GM21723 (cell line): Measurements from ENCODE around the gene APOBEC3F.
"Not testable (repeated sequence)": the region's sequence is repeated elsewhere in the genome, so short reads cannot be mapped to it uniquely, and the experiment has no call there.

Experiments
- ATAC-seq: cut with Tn5 transposase; IDR thresholded peaks from one replicate; pipeline ENCODE4 v1.9.1; 2021; ENCODE audit warnings: mild to moderate bottlenecking, moderate library complexity; ENCODE audit not compliant: unreplicated experiment

APOBEC3F gene

GRCh38 chr22:39026509-39027150 lies 14.0 kb upstream of the APOBEC3F start:
- no peak for ATAC-seq

- no peak for ATAC-seq
Measured at GRCh38 chr22:39027717-39028116, 12.9 kb upstream of the APOBEC3F start.

GRCh38 chr22:39028281-39028680 lies 12.4 kb upstream of the APOBEC3F start:
- ATAC-seq = no peak

GRCh38 chr22:39029227-39029626 lies 11.4 kb upstream of the APOBEC3F start:
- ATAC-seq = no peak

GRCh38 chr22:39030705-39031104 lies 10.0 kb upstream of the APOBEC3F start:
- ATAC-seq = no peak

GRCh38 chr22:39031434-39032295 lies 9.0 kb upstream of the APOBEC3F start:
- ATAC-seq = not testable (repeated sequence)

- not testable (repeated sequence) for ATAC-seq
Measured at GRCh38 chr22:39037071-39037470, 3.6 kb upstream of the APOBEC3F start.

- ATAC-seq = no peak
Measured at GRCh38 chr22:39039306-39040126, 1.1 kb upstream of the APOBEC3F start.

- ATAC-seq = peak; percentile 5
Measured at GRCh38 chr22:39040155-39040537, 518 bp upstream of the APOBEC3F start.

GRCh38 chr22:39041908-39042307 lies 1.2 kb downstream of the APOBEC3F start:
- no peak for ATAC-seq

- not testable (repeated sequence) for ATAC-seq
Measured at GRCh38 chr22:39043063-39043462, 2.4 kb downstream of the APOBEC3F start.

- ATAC-seq = not testable (repeated sequence)
Measured at GRCh38 chr22:39045136-39045535, 4.5 kb downstream of the APOBEC3F start.

GRCh38 chr22:39049486-39049885 lies 8.8 kb downstream of the APOBEC3F start:
- ATAC-seq = not testable (repeated sequence)

GRCh38 chr22:39051844-39052495 lies 11.3 kb downstream of the APOBEC3F start:
- not testable (repeated sequence) for ATAC-seq

GRCh38 chr22:39055658-39056057 lies 15.0 kb downstream of the APOBEC3F start:
- no peak for ATAC-seq

- ATAC-seq = not testable (repeated sequence)
Measured at GRCh38 chr22:39061290-39061689, 20.6 kb downstream of the APOBEC3F start.

- not testable (repeated sequence) for ATAC-seq
Measured at GRCh38 chr22:39061951-39062350, 21.3 kb downstream of the APOBEC3F start.

GRCh38 chr22:39063904-39064303 lies 23.2 kb downstream of the APOBEC3F start:
- not testable (repeated sequence) for ATAC-seq

GRCh38 chr22:39066442-39067276 lies 26.0 kb downstream of the APOBEC3F start:
- ATAC-seq = not testable (repeated sequence)
